ENCODE measurements around the gene PPP1R3D.

DNA sequence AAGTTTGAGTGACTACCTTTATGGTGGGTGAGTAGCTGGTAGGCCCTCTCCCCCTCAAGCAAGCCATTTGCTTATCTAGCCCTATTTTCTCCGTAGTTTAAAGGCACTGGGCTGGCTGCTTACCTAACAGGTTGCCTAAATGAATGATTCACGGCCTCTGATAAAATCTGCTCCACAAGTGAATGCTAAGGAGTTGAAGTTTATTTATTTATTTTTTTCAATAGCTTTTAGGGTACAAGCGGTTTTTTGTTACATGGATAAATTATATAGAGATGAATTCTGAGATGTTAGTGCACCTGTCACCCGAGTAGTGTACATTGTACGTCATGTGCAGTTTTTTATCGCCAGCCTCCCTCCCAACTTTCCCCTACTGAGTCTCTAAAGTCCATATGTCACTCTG lies 9.8 kb upstream of the PPP1R3D start:
- TF ChIP-seq EZH2phosphoT487 (IDR thresholded peaks at IDR 0.05; ENCODE audit: low read length) (no peak), CTCF (IDR thresholded peaks at IDR 0.05; ENCODE audit: low read length) (no peak)

Measured in MM.1S (cell line).